ENCODE results near the gene HSD17B12. TPM values are rescaled to one million over a fixed set of nuclear protein-coding genes. Genes with fewer than 3 reads are reported as not detected.
"Not testable (repeated sequence)": the region's sequence is repeated elsewhere in the genome, so short reads cannot be mapped to it uniquely, and the experiment has no call there.

HSD17B12 gene
- total RNA-seq, 1 donor from 2014 or later: 95.2 TPM

GRCh38 chr11:43747130-43747802 lies 66.7 kb downstream of the HSD17B12 start:
- ATAC-seq: no peak

DNA sequence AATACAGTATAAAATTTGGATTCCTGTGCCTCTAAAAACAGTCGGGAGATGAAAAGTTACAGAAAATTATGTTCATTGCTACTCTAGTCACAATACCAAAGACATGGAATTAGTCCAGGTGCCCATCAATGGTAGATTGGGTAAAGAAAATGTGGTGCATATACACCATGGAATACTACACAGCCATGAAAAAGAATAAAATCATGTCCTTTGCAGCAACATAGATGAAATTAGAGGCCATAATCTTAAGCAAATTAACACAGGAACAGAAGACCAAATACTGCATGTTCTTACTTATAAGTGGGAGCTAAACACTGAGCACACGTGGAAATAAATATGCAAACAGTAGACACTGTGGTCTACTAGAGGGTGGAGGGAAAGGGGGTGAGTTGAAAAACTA lies 67.6 kb downstream of the HSD17B12 start:
- no peak for ATAC-seq

DNA sequence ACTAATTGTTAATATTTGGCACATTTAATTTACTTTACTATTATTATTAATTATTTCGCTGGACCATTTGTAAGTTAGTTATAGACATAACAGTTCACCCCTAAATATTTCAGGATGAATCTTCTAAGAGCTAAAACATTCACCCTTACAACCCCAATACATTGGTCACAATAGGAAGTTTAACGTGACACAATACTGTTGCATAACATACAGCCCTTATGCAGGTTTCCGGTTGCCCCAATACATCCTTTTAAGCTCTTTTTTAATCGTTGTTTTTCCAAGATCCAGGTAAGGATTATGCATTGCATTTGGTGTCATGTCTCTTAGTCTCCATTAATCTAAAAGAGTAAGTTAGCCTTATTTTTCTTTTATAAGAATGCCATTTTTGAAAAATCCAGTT lies 71.2 kb downstream of the HSD17B12 start:
- ATAC-seq: no peak

- ATAC-seq: peak; percentile 31
Measured at GRCh38 chr11:43756575-43756974, 76.0 kb downstream of the HSD17B12 start.

DNA sequence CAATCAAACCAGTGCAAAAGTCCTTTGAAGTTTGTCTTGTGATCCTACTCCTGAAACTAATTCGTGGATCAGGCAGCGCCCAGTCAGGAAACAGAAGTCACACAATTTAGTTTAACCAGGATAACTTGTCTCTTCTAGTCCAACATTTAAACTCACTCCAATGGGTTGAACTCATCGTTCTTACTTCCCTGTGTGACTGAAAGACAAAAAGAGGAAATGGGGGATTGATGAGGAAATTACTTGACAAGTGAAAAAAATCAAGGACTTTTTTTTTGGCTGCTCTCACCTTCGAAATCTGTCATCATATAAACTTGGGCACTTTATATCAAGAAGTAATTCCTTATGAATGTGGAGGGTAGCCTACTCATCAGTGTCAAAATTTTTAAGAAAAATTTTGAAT lies 78.4 kb downstream of the HSD17B12 start:
- no peak for ATAC-seq

- no peak for ATAC-seq
Measured at GRCh38 chr11:43760902-43761301, 80.4 kb downstream of the HSD17B12 start.

DNA sequence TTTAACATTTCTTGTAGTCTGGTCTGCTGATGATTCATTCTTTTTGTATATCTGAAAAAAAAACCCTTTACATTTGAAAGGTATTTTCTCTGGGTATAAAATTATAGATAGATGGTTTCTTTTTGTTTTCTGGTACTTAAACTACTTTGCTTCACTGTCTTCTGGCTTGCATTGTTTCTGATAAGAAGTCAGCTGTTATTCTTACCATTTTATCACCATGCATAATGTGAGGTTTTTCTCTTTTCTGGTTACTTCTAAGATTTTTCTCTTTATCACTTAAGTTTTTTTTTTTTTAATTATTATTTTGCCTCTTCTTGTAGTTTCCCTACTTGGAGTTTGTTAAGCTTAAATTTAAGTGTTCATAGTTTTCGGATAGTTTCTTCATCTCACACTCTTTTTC lies 84.7 kb downstream of the HSD17B12 start:
- no peak for ATAC-seq

DNA sequence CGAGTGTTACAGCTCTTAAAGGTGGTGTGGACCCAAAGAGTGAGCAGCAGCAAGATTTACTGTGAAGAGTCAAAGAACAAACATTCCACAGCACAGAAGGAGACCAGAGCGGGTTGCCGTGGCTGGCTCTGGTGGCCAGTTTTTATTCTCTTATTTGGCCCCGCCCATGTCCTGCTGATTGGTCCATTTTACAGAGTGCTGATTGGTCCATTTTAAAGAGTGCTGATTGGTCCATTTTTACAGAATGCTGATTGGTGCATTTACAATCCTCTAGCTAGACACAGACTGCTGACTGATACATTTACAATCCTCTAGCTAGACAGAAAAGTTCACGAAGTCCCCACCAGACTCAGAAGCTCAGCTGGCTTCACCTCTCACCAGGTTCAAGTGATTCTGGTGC lies 88.1 kb downstream of the HSD17B12 start:
- not testable (repeated sequence) for ATAC-seq

DNA sequence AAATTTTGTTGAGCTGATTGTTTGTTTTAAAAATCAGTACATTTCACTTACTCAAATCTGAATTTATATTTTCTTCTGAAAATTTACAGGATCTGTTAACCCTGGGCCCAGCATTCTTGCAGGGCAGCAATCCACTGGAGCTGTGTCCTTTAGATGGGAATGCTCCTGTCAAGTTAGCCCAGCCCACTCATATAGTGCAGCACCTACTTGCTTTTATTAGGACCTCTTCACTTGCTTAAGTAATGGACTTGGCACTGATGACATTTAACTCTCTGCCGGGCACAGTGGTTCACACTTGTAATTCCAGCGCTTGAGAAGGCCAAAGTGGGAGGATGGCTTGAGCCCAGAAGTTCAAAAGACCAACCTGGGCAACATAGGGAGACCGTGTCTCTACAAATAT lies 89.6 kb downstream of the HSD17B12 start:
- ATAC-seq: no peak

- no peak for ATAC-seq
Measured at GRCh38 chr11:43772733-43773132, 92.2 kb downstream of the HSD17B12 start.

GRCh38 chr11:43774786-43775185 lies 94.2 kb downstream of the HSD17B12 start:
- ATAC-seq: no peak

GRCh38 chr11:43779306-43779705 lies 98.8 kb downstream of the HSD17B12 start:
- no peak for ATAC-seq

DNA sequence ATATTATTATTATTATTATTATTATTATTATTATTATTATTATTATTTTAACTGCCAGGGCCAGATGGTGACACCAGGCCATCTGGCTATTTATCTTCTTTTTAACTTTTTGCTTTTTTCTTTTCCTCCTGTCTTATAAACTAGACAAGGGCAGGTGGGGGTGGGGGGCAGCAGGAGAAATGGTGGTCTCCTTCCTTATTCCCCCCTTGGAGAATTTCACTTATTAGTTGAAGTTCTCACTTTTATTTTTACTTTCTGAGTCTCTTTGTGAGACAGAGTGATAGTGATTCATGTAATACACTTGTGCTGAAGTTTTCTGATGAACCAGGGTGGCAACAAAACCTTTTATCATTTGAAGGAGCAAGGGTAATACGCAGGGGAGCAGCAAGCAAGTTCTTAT lies 103.8 kb downstream of the HSD17B12 start:
- ATAC-seq: no peak

DNA sequence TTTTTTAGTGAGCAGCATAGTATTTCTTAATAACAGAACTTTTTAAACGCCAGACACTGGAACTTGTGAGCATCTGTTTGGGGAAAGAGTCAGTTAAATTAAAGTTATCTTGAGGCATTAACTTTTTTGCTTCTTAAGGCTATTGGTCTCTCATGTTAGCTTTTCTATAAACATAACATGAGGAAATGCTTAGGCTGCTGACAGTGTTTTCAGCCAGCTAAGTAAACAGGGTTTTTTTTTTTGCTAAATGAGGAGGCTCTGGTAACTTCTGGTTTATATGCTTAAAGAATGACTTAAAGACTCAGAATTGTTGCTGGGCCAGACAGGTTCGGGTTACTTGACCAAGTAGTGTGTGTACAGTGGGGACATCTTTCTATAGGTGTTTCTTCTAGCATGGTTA lies 104.3 kb downstream of the HSD17B12 start:
- no peak for ATAC-seq

DNA sequence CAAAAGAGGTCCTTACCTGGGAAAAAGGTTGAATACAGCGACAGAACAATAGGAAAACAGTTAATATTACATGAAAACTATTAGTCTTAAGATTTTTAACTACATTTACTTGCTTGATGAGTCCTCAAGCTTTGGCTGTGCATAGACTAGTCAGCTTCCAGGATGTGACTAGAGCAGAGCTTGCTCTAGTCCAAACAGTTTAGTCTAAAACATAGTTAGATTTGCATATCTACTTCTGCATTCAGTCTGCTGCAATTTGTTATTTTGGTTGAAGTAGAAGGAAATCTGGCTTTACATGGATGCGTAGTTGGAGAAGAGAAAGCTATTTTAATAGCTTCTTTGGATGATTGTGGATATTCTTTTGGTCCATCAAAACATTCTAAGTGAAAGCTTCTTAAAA lies 104.8 kb downstream of the HSD17B12 start:
- ATAC-seq: no peak

DNA sequence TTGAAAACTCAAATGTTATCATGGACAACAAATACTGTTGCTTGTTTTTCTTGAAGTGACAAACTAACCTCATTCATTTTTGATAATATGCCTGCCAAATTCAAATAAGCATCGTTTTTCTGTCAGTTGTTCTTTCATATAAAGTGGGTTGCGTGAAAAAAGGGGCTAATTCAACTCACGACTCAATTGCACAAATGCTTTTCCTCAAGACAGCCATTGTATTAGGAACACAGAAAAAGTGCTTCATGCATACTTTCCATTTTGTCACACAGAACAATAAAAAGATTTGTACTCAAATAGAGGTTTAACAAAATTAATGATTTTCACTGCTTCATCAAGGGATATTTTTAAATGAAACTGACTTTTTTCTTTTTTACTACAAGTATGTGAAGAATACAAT lies 105.5 kb downstream of the HSD17B12 start:
- ATAC-seq: no peak

DNA sequence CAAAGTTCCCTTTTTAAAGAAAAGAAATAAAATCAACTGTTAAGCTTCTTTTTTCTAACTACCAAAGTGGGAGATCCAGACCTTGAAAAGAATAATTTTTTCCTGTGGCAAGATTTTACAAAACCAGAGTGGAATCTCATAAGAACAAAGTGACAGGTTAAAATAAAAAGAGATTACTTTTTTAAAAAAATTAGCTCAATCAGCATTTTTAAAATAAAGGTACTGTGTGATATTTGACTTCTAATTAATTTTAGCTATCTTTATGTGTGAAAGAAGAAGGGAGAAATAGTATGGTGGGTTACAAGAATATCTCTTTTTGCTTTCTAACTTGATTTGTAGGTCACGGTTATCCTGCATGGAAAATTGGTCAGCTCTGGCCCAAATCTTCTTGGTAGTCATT lies 107.3 kb downstream of the HSD17B12 start:
- no peak for ATAC-seq

DNA sequence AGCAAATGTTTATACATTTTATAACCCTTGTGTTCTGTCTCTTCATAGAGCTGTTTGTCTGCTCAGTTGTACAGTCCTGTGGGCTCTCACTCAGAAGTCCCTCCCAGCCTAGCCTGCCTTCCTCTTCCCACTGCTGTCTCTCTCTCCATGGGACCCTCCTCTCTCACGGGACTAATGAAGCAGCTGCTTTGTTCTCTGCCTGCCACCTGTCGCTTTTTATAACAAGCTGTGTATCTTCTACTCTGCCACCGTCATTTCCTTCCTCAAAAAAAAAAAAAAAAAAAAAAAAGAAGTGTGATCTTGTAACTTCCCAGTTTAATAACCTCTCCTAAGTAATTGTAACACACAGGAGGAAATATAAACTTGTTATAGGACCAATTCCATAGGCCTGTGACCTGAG lies 107.9 kb downstream of the HSD17B12 start:
- ATAC-seq: no peak

DNA sequence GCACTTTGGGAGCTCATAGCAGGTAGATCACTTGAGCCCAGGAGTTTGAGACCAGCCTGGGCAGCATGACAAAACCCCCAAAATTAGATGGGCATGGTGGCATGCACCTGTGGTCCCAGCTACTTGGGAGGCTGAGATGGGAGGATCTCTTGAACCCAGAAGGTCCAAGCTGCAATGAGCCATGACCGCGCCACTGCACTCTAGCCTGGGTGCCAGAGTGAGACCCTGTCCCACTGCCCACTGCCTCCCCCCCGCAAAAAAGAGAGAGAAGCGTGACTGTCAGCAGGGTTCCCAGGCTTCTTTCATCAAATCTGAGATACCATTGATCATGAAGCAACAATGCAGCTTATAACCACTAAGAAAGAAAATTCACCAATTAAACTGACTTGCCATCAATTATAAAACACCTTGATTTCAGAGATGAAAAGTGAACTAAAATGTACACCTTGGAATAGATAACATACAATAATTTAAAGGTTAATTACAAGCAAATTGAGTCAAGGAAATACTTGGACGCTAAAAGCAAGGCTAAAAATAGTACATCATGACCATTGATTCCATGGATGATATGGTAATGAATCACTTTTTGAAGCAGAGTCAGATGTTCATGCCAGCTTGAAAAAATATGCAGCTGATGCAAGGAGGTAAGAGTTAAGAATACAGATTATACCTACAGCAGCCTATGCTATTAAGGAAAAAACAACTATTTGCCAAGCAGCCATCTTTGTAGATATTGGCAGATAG lies 109.3 kb downstream of the HSD17B12 start:
- peak; percentile 60 for ATAC-seq

- peak; percentile 77 for ATAC-seq
Measured at GRCh38 chr11:43790444-43790794, 109.9 kb downstream of the HSD17B12 start.

DNA sequence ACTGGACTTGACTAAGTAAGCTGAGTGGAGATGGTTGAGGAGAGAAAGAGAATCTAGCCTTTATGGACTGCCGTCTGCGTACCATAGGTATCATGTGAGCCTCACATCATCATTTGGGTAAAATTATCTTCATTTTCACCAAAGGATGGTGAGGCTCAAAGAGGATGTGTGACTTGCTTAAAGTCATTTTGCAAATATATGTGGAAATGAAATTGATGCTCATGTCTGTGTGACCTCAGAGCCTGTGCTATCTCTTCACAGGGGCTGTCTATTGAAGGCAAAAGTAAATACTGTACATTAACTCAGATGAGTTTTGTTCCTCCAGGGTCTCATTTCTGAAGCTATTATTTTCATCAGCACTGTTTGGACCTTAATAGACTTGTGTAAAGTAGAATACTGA lies 116.8 kb downstream of the HSD17B12 start:
- ATAC-seq: no peak

DNA sequence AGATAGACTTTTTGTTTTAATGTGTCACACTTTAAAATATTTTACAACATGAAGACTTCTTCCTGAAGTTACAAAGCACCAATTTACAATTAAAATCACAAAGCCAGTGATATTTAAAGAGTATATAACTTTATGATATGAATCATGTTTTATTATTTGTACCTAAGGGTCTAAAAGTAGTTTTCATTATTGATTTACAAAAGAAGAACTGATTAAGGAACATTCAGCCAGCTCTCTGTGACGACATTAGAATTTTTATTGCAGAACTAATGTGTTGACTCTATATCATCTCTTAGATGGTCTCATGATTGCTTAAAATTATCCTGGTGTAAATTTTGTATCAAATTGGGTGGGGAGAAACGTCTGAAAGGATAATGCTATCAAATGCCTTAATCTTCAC lies 117.3 kb downstream of the HSD17B12 start:
- ATAC-seq: no peak

- ATAC-seq: no peak
Measured at GRCh38 chr11:43802509-43802908, 122.0 kb downstream of the HSD17B12 start.

- no peak for ATAC-seq
Measured at GRCh38 chr11:43803766-43804165, 123.2 kb downstream of the HSD17B12 start.

- no peak for ATAC-seq
Measured at GRCh38 chr11:43806976-43807375, 126.4 kb downstream of the HSD17B12 start.

All from esophagus mucosa (tissue), 1 donor.